ENCODE data around the gene PLCL2.

The PLCL2 gene

DNA sequence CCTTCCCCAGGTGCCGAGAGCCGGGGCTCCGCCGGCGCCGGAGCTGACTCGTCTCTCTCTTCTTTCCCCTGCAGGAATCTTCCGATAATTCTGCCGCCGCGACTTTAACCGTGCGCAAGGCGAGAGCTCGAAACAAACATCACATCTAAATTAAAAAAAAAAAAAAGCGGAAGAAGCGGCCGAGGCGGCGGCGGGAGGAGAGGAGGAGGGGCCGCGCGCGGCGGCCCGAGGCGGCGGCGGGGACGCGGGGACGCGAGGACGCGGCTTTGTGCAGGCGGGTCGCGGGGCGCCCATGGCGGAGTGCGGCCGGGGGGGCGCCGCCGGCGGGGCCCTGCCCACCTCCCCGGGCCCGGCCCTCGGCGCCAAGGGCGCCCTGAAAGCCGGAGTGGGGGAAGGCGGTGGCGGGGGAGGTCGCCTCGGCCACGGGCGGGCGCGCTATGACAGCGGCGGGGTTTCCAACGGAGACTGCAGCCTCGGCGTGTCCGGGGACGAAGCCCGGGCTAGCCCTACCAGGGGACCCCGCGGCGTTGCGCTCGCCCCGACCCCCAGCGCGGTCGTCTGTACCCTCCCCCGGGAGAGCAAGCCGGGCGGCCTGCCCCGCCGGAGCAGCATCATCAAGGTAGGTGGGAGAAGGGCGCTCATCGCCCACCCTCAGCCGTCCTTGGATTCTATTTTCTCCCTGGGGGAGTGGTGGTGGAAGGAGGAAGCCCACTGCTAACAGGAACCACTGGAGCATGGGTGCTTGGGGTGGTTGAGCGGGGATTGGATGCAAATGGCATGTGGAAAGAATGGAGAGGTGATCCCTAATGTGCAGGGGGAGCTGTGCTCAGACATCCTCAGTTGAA lies at the start of gene PLCL2:
Gene PLCL2 (plus strand): TSS at position 208 of the 845 bp plus-strand sequence. CDS start 85 bp downstream, at position 293.
- in situ Hi-C loops (cut with MboI; ENCODE audit: low sequenced_read_pairs) = no loop called here

GRCh38 chr3:16836505-16837237 lies 48.1 kb upstream of the PLCL2 start:
- in situ Hi-C loops (cut with MboI; ENCODE audit: low sequenced_read_pairs) = no loop called here

DNA sequence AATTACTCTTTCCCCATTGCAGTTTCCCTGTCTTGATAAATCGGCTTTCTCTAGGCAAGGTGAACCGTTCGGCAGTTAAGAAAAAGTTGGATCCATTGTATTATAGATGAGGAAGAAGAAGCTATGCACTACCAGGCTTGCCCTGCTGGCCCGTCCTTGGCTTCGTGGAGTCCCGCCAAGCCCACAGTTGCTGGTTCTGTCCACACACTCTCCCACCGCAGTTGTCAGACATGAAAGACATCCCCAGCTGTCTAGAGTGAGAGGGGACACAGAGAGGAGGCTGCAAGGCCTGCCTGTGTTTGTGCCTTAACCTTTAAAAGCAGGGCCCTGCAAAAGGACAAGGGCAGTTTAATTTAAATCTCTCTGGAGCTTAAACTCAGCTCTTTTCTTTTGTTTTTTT lies 47.2 kb upstream of the PLCL2 start:
- in situ Hi-C loops (cut with MboI; ENCODE audit: low sequenced_read_pairs) = no loop called here

DNA sequence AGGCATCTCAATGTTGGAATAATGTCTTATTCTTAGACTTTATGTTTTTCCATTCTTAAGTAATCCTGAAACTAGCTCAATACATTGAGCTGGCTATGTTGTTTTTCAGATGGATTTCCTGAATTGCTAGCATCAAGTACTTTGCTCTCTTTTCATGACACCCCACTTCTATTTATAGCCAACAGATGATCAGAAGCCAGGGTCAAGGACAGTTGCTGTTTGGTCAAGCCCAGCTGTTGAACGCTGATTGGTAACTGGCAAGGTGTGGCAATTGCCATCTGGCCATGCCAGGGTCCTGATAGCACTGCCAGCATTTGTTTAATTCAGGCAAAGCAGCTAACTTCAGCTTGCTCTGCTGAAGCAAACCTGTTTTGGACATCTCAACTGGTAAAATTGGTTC lies 46.2 kb upstream of the PLCL2 start:
- in situ Hi-C loops (cut with MboI; ENCODE audit: low sequenced_read_pairs) = no loop called here

DNA sequence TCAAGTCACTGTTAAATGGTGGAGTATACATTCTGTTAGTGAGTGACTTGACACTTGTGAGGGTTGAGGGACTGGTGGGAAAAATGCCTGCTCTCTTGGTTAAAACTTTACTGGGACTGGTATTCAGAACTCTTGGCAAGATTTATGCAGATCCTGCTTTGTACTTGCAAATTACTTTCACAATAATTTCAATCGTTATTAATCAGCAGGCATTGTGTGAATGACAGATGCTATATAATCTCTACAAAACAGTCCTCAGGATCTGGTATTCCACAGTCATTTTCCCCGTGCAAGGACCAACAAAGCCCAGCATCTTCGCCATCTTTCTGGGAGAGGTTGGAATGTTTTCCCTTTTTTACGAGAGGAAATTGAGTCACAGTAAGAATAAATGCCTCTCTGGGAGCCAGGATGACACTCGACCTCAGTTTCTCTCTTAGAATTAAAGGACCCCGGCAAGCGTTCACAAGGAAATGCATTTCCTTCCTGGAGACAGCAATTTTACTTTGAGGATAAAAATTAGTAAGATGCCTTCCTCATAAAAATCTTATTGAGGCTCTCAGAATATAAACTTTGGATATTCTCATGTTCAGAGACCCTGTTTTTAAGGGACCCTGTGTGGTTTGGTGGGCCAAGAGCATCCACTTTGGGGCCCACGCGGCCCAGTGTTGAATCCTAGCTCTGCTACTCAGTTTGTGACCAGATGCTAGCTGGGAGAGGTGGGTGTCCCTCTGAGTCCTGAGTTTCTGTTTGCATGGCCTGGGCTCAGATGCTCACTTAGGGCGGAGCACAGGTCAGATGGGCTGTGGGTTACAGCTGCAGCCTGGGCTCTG lies 45.3 kb upstream of the PLCL2 start:
- in situ Hi-C loops (cut with MboI; ENCODE audit: low sequenced_read_pairs) = no loop called here

DNA sequence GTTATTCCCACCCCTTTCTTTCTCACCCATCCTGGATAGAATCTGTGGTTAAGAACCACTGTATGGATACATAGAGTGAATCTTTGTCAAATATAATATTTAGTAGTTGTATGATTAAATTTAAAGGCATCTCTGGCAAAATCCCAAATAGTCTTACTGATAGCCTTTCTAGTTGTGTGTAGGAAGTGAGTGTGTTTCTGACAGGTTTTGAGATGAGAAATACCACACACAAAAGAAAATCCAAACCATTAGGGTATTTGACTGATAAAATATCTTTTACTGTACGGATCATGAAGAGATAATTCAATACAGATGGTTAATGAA lies 44.7 kb upstream of the PLCL2 start:
- in situ Hi-C loops (cut with MboI; ENCODE audit: low sequenced_read_pairs) = no loop called here

DNA sequence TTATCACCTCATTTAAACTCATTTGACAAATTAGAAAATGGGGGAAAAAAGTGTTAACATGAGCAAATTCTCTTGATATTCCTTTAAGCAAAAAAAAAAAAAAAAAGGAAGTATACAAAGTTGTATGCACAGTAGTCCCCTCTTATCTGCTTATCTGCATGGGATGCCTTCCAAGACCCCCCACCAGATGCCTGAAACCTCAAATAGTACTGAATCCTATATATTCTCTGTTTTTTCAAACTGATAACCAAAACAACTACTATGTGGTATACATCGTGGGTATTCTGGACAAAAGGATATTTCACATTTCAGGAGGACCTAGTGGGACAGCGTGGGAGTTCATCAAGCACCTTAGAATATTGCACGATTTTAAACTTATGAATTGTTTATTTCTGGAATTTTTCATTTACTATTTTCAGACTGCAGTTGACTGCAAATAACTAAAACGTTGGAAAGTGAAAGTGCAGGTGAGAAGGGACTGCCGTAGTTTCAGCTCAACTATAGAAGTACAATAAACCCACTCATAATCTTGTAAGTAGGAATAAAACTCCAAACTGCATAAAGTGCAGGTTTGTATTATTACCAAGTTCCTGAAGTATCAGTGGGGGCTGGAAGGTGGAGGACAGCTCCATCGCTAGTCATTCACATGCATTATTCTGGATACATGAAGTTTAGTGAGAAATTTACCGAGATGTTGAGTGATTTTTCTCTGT lies 43.6 kb upstream of the PLCL2 start:
- in situ Hi-C loops (cut with MboI; ENCODE audit: low sequenced_read_pairs) = no loop called here

GRCh38 chr3:16841904-16842271 lies 42.9 kb upstream of the PLCL2 start:
- in situ Hi-C loops (cut with MboI; ENCODE audit: low sequenced_read_pairs) = no loop called here

DNA sequence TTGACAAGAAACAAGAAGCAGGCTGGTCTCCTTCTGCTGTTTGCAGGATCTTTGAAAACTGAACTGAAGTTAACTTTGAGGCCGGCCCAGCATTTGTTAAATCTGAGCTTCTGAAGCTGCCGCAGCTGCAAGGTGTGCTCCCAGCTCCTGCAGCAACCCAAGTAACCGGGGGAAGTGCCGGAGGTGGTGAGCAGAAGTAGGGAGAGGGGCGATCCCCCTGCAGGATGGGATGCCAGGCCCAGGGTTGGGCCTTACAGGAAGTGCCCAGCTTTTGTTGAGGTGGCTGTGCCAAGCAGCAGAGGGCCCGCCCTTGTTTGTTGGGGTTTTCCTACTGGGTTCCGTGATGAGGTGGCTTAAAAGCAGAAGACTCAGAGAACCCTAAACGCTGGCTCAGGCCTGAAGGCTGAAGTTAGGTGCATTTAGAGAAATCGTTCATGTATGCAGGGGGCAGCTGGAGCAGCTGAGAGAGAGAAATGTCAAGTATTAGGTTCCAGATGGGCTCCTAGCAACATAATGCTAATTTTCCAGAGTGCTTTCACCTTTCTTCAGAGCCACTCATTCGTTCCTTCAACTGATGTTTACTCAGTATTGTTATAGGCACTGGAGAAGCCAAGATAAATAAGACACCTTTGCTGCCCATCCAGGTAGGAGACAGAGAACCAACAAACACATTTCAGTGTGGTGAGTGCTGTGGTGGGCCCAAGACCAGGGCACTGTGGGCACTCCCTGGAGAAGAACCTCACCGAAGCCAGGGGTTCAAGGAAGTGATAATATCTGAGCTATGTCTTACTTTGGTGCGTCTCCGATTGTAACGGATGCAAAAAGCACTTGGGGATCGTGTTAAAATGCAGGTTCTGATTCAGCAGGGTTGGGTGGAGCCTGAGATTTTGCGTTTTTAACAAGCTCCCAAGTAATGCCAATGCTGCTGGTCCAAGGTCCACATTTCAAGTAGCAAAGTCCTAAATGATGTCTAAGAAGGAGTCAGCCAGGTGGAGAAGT lies 42.2 kb upstream of the PLCL2 start:
- in situ Hi-C loops (cut with MboI; ENCODE audit: low sequenced_read_pairs) = no loop called here

GRCh38 chr3:16844222-16844621 lies 40.5 kb upstream of the PLCL2 start:
- in situ Hi-C loops (cut with MboI; ENCODE audit: low sequenced_read_pairs) = no loop called here

DNA sequence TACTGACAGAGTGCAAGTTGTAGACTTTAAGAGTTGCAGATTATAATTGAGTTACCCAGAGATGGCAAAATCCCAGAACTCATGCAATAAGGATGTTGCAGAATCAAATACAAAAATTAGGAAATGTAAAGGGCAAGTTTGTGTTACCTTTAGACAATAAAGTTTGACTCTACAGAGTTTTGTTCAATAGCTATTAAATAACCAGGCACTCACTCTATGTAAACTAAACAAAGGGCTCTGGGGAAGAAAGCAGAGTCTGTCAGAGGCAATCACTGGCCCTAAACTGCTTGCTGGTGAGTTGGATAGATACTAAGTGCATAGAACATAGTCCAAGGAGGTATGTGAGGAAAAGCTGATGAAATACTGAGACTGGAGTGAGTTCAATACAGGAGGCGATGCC lies 40.0 kb upstream of the PLCL2 start:
- in situ Hi-C loops (cut with MboI; ENCODE audit: low sequenced_read_pairs) = no loop called here

- in situ Hi-C loops (cut with MboI; ENCODE audit: low sequenced_read_pairs) = no loop called here
Observed at GRCh38 chr3:16846373-16847080, 38.2 kb upstream of the PLCL2 start.

DNA sequence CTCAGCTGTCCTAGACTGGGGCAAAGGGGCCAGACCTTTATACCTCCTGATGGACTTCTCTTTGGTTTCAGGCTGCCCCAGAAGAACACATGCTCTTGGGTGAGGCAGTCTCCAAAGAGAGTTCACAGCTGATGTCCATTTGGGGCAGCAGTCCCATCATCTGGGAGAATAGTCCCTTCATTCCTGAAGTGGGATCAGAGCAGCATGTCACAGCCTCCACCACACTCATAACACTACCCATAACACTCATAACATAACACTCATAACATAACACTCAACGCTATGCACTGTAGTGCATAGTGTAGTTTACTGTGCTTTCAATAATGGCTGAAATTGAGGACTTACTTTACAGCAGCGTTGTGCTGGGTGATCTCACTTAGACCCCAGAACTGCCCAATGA lies 36.7 kb upstream of the PLCL2 start:
- in situ Hi-C loops (cut with MboI; ENCODE audit: low sequenced_read_pairs) = no loop called here

- in situ Hi-C loops (cut with MboI; ENCODE audit: low sequenced_read_pairs) = no loop called here
Observed at GRCh38 chr3:16849229-16849628, 35.5 kb upstream of the PLCL2 start.

- in situ Hi-C loops (cut with MboI; ENCODE audit: low sequenced_read_pairs) = no loop called here
Observed at GRCh38 chr3:16849795-16850194, 35.0 kb upstream of the PLCL2 start.

GRCh38 chr3:16855497-16855896 lies 29.3 kb upstream of the PLCL2 start:
- in situ Hi-C loops (cut with MboI; ENCODE audit: low sequenced_read_pairs) = no loop called here

- in situ Hi-C loops (cut with MboI; ENCODE audit: low sequenced_read_pairs) = no loop called here
Observed at GRCh38 chr3:16860234-16860633, 24.5 kb upstream of the PLCL2 start.

GRCh38 chr3:16861432-16861831 lies 23.3 kb upstream of the PLCL2 start:
- in situ Hi-C loops (cut with MboI; ENCODE audit: low sequenced_read_pairs) = no loop called here

All from HL-60/S4 treated with phorbol 12-myristate 13-acetate at 8.2 ng/mL for 4 days and 3 days (cell line).